GM18909 (cell line): ENCODE measurements around the gene FOXJ2.
"Not testable (repeated sequence)": the region's sequence is repeated elsewhere in the genome, so short reads cannot be mapped to it uniquely, and the experiment has no call there.

Experiments
- ATAC-seq: cut with Tn5 transposase; IDR thresholded peaks from one replicate; pipeline ENCODE4 v1.9.1; 2021; ENCODE audit warnings: mild to moderate bottlenecking; ENCODE audit not compliant: unreplicated experiment, poor library complexity

The FOXJ2 gene

DNA sequence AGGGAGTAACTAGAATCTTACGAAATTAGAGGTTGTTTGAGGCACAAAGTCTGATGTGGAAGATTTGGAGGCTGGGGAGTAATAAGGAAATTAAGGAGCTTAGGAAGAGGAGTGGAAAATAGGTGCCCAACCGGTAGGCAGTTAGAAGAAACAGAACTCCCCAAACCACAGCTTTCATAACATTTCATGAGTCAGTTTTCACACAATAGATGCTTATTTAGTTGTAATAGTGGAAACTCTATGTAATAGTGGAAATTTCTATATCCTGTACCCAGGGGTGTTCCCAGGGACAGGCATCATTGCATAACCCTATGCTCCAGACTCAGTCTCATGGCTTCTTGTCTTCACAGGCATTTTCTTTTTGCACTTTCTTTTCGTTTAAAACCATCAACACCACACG lies 25.3 kb downstream of the FOXJ2 start:
- ATAC-seq = no peak

DNA sequence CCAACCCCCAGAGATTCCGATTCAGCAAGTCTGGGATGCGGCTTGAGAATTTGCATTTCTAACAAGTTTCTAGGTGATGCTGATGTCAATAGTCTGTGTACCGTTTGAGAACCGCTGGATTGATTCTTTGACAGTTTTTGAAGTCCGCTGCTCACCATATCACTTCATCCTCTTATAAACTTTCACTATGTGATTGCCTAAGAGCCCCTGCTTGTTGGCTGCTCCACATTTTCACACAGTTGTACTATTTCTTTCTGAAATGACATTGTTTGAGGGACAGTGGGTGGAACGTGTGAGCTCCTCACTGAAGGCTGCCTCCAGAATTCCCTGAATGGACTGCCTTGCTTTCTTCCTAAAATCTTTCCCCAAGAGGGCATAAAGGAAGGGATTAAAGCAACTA lies 26.0 kb downstream of the FOXJ2 start:
- ATAC-seq = no peak

DNA sequence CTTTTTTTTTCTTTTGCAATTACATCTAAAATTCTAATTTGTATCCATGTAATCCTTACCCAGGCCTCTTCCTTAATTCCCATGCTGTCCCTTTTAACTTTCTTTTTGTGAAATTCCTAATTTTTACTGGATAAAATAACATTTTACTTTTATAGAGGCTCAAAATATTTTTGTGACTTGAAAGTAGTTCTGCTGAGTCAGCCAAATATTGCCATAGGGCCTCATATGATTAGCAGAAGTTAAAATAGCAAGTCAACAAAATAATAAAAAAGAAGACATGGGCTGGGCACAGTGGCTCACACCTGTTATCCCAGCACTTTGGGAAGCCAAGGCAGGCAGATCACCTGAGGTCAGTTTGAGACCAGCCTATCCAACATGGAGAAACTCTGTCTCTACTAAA lies 31.6 kb downstream of the FOXJ2 start:
- no peak for ATAC-seq

DNA sequence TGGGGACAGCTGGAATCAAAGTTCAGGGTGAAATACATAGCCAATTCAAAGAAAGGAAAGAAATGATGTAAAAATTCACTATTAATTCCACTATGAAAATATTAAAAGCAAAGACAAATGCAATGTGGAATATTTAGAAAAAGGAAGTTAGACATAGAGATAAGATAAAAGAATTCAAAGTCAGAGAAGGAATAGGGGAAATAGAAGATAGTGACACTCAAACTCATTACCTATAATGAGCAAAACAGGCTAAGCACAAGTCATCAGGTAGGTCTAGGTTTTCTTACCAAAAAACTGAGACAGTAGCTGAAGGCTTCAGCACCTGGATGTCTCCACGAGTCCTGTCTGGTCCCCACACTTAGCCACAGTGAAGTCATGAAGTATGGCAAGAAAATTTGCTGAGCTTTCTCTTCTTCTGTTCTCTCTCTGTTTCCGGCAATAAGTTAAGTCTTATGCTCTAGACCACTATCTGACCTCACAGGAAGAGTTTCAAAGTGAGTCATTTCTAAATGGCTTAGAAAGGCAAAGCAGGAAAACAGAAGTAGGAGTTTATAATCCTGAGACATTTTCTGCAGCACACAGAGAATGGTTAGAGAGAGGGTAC lies 33.6 kb downstream of the FOXJ2 start, which contains the start of gene C3AR1:
Gene C3AR1 (minus strand): TSS at position 369 of the 604 bp plus-strand sequence. CDS start 6,174 bp downstream, outside the sequence.
- peak; percentile 58 for ATAC-seq

DNA sequence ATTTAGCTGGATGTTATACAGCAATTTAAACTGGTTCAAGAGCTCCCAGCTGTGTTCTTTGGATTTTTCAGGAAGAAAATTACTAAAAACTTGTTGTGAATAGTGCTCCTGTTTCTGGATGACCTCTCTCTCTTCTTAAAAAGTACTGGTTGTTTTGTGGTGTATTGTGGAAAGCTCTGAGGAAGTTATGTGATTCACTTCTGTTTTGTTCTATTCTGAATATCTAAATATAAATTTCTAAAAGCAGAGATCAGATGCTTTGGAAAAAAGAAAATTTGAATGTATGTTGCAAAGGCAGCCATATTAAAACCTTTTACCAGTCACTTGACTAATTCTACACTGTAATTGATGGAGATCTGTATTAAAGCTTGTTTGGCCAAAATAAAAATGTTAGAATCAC lies 37.1 kb downstream of the FOXJ2 start:
- no peak for ATAC-seq

DNA sequence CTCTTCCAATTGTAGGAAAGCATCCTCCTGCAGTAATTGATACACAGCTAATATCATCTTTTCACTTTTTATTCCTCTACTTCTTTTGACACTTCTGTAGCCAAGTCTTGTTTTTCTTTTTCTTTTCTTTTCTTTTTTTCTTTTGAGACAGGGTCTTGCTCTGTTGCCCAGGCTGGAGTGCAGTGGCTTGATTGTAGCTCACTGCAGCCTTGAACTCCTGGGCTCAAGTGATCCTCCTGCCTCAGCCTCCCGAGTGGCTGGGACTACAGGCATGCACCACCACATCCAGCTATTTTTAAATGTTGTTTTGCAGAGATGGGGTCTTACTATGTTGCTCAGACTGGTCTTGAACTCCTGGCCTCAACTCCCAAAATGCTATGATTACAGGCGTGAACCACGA lies 39.3 kb downstream of the FOXJ2 start:
- ATAC-seq = not testable (repeated sequence)

DNA sequence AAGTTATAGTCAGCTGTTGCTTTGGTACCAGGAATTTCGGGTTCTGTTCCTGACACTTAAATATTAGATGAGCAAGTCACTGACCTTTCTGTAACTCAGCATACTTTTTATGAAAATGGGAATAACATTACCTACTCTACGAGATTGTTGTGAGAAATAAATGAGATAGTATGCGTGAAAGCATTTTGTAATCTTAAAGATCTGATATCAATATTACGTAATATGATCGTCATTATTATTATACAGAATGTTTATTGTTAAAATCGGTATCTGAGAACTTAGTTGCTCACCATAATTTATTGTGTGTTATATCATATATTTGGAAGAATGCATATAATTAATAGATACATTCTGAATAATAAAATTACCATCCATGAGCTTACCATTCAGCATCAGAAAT lies 43.4 kb downstream of the FOXJ2 start:
- no peak for ATAC-seq

DNA sequence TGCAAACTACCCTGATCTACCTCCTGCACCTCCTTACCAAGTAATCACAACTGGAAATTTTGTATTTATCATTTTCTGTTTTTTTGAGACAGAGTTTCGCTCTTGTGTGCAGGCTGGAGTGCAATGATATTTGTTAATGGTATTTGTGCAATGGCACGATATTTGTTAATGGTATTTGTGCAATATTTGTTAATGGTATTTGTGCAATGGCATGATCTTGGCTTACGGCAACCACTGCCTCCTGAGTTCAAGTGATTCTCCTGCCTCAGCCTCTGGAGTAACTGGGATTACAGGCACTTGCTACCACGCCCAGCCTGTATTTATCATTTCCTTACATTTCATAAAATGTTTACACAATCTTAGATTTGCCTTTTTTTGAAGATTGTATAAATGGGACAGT lies 43.9 kb downstream of the FOXJ2 start:
- ATAC-seq = no peak

DNA sequence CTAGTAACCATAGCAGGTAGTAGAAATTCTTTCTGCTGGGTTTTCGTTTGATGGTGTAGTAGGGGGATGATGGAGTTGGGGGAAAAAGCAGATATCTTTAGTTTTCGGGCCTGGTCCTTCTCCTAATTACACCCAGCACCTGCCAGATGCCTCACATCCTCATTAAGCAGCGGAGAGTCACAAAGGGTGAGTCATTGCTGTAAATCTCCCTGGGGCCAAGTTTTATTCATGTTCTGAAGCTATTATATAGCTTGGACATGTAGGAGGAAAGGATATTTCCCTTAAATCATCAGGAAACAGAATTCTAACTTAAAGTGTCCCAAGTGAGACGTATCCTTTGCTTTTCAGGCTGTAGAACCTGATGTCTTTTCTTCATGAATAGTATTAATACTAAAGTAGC lies 44.7 kb downstream of the FOXJ2 start:
- no peak for ATAC-seq

DNA sequence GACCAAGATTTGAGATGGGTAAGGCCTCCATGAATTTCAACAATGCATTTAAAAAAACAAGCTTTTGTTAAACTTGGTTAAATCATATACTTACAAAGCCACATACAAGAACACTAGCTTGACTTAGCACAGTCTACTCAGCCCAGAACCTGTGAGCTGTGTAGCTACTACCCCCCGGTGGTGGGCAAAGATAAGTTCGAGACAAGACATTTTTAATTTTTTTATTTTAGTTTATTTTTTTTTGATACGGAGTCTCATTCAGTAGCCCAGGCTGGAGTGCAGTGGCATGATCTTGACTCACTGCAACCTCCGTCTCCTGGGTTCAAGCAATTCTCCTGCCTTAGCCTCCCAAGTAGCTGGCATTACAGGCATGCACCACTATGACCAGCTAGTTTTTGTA lies 45.9 kb downstream of the FOXJ2 start:
- ATAC-seq = no peak

DNA sequence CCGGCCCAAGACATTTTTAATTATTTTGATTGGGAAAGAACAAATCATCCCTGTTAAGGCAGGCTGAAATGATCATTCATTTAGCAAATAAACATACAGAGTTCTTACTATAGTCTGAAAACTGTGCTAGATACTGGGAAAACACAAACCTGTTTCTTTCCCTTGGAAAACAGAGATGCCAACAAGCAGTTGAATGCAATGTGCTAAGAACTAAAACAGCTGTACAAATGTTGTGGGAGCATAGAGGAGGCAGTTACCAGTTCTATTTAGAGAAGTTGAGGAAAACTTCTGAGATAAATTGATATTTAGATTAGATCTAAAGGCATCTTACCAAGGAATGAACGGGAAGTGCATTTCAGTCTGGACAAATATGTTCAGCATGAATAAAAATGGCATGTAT lies 46.4 kb downstream of the FOXJ2 start:
- no peak for ATAC-seq

DNA sequence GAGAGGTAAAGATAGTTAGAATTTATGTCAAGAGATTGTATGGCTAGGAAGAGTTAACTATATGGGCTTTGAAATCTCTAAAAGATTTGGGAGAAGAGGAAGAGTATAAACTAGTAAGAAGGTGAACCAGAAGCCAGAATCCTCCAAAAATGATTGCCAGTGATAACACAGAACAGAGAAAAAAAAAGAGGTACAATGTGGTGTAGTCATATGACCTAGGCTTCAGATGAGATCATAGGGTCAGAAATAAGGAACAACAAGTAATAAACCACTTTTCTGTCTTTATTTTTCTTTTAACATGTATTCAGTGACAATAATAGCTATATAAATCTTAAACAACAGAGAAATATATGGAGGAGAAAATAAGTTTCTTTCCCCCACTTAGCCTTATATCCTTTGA lies 47.6 kb downstream of the FOXJ2 start:
- ATAC-seq = no peak

DNA sequence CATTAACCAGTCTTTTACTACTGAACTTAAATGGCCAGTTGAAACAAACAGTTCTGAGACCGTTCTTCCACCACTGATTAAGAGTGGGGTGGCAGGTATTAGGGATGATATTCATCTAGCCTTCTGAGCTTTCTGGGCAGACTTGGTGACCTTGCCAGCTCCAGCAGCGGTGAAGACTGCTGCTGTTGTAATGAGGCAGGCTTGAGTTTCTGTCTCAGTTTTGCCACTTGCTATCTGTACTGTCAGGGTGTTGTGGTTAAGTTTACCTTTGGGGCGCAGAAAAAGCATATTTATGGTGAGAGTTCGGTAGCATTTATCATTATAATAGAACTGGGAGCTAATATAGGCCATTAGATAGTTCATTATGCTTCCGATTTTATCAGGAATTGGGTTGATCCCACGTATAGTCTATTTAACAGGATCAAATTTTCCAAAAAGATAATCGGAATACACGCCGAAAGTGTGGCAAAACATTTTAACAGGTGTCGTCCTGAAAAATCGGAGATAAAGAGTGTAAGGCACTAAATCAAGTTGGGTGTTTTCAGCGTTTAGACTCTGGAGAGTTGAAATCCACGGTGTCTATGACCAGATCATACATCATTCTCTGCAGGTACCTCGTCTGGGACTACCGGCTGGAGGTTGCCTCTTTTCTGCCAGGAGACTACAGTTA lies 48.9 kb downstream of the FOXJ2 start:
- no peak for ATAC-seq

DNA sequence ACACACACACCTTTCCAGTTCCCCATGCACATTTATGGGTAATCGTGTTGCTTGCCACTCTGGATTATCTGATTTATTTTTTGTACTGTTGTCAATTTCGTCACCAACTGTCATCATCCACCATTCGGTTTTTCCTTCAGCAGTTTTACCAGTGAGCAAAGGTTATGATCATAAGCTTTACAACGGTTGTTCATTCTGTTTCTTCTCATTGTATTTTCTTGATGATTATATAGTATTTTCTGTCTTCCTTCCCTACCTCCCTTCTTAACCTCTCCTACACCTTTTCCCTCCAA lies 50.2 kb downstream of the FOXJ2 start:
- no peak for ATAC-seq

DNA sequence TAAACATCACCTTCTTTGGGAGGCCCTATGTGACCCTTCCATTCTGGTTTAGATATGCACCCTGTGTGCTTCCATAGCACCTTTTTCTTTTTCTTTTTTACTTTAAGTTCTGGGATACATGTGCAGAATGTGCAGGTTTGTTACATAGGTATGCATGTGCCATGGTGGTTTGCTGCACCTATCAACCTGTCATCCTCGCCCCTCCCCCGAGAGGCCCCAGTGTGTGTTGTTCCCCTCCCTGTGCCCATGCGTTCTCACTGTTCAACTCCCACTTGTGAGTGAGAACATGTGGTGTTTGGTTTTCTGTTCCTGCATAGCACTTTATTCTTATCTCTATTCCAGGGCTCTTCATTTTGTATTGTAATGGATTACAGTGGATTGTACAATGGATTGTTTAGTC lies 51.8 kb downstream of the FOXJ2 start:
- not testable (repeated sequence) for ATAC-seq

DNA sequence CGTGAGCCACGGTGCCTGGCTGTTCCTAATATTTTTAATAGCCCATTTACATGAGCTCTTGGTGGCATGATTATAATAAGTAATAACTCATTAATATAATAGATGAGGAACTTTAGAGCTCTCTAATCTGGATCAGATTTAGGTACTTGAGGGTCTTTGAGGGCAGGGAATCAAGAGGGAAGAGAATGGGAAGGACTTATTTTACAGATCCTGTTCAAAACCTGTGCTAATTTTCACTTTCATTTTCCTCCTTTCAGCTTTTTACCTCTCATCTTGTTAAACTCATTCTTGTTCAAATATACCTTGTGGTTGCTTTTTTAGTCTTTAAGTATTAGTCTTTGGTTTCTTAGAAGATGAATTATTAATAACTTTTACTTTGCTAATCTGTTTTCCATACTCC lies 55.1 kb downstream of the FOXJ2 start:
- no peak for ATAC-seq

DNA sequence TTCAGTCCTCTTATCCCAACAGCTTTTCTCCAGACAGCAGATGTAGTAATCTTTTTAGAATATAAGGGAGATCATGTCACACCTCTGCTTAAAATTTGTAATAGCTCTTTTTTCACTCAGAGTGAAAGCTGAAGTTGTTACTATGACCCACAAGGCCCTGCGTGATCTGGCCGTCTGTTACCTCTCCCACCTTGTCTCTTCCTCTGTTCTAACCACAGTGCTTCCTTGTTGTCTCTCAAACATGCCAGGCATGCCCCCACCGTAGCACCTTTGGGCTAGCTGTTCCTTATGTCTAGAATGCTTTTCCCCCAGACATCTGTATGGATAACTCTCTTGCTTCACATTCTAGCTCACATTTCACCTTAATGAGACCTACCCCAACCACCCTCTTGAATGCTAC lies 56.1 kb downstream of the FOXJ2 start:
- ATAC-seq = peak; percentile 71

DNA sequence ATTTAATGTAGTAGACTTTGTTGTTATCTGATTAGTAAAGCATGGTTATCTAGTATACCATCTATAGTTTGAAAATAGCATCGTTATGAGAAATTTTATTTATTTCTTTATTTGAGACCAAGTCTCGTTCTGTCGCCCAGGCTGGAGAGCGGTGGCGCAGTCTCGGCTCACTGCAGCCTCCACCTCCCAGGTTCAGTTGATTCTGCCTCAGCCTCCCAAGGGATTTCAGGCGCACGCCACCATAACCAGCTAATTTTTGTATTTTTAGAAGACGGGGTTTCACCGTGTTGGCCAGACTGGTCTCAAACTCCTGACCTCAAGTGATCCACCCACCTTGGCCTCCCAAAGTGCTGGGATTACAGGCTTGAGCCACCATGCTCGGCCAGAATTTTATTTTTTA lies 56.8 kb downstream of the FOXJ2 start:
- not testable (repeated sequence) for ATAC-seq

DNA sequence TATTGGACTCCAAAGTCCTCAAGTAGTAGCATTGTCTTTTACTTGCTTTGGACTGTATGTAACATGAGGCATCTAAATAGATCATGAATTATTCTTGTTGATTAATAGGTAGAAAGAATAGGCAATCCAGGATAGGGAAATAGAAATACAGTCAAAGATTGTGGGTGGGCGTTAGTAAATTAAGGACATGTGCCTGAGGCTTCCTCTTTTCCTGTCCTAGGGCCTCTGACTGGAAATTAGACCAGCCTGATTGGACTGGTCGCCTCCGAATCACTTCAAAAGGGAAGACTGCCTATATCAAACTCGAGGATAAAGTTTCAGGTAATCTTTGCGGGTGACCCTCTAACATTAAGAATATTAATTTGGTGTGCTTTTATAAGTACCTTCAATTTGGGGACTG lies 57.2 kb downstream of the FOXJ2 start:
- ATAC-seq = no peak

DNA sequence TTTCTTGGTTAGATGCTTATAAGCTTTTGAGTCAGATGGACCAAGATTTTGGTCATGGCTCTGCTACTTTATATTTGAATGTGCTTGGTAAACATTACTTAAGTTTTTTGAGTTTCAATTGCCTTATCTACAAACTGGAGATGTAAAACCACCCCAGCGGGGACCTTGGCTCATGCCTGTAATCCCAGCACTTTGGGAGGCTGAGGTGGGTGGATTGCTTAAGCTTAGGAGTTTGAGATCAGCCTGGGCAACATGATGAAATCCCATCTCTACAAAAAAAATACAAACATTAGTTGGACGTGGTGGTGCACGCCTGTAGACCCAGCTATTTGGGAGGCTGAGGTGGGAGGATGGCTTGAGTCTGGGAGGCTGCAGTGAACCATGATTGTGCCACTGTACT lies 60.8 kb downstream of the FOXJ2 start:
- ATAC-seq = no peak

DNA sequence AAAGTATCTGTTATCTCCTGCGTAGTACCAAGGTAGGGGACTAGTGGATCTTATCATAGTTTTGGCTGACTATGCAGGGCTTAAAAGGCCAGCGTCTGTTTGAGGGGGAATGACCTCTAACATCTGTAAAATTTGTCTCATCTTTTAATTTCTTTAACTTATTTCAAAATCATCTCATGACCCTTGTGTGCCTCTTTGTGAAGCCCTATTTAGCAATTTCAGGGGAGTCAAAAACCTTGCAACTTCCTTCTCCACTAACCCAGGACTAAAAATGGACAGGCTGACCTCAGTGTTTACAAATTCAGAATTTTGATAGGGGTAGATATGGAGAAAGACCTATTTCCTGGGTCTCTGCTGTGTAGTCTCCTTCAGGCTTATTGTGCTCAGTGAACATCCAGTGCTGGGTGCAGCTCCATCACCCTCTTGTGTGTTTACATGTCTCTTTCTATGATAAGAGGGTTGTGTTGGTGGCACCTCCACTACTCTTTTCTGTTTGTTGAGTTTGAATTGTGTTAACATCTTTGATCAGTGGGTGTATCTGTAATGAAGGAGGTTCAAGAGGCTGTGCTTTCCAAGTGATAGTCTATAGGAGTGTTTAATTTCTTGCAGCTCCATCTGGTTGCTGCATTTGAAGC lies 63.9 kb downstream of the FOXJ2 start:
- ATAC-seq = no peak

DNA sequence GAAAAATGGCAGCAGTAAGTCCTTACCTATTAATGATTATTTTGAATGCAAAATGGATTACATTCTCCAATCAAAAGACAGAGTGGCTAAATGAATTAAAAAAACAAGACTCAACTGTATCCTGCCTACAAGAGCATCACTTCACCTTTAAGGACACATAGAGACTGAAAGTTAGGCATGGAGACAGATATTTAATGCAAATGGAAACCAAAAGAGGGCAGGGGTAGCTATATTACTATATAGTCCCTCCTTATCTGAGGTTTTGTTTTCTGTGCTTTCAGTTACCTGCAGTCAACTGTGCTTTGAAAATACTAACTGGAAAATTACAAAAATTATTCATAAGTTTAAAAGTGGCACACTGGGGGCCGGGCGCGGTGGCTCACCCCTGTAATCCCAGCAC lies 66.7 kb downstream of the FOXJ2 start:
- no peak for ATAC-seq
